IMR-90 (cell line): ENCODE results near the gene SPTLC1. TPM values are rescaled to one million over a fixed set of nuclear protein-coding genes. Genes with fewer than 3 reads are reported as not detected.

Experiments used
- ATAC-seq: fragments of 200-7000 bp; cut with Tn5 transposase; 2 replicates; pipeline ENCODE4 v1.9.1; 2020; ENCODE audit warnings: low read depth, mild to moderate bottlenecking, moderate library complexity
- BruUV-seq: library from RNA; stranded (reverse); fragments of 400-500 nt; replicated peaks from 2 replicates; lab custom pipeline; 2021; lab: Mats Ljungman, UMichigan
- CTCF ChIA-PET: fragments of 300-600 bp; formaldehyde crosslinking; extraction: SDS; loops from one replicate; lab custom pipeline; 2021; ENCODE audit warnings: antibody characterized with exemption; lab: Yijun Ruan, JAX
- POLR2A ChIA-PET: fragments of 300-600 bp; sonication (Branson Sonifier 250); formaldehyde crosslinking; loops from one replicate; lab custom pipeline; 2022; ENCODE audit warnings: antibody characterized with exemption; ENCODE audit not compliant: unreplicated experiment; lab: Charles Lee
- DNase-seq: peaks from one replicate; pipeline ENCODE4 v3.0.0; 2013
- H2AFZ ChIP-seq: replicated peaks from 2 replicates; pipeline ENCODE3; 2013; ENCODE audit warnings: low read length, mild to moderate bottlenecking; ENCODE audit not compliant: poor library complexity
- H2AK5ac ChIP-seq: 2 replicates; pipeline ENCODE4 v1.6.1; 2013; ENCODE audit warnings: low read depth, low read length, inconsistent platforms
- H2AK9ac ChIP-seq: replicated peaks from 2 replicates; pipeline ENCODE3; 2013; ENCODE audit warnings: mild to moderate bottlenecking, low read depth, low read length, moderate library complexity; ENCODE audit not compliant: poor library complexity
- H2BK120ac ChIP-seq: 2 replicates; pipeline ENCODE4 v1.6.1; 2013; ENCODE audit warnings: low read depth, low read length, inconsistent platforms
- H2BK15ac ChIP-seq: 3 replicates; pipeline ENCODE4 v1.6.1; 2013; ENCODE audit warnings: low read depth, low read length, inconsistent platforms
- H2BK20ac ChIP-seq: 2 replicates; pipeline ENCODE4 v1.6.1; 2013; ENCODE audit warnings: low read depth, mild to moderate bottlenecking, inconsistent platforms, low read length, moderate library complexity
- H2BK5ac ChIP-seq: 2 replicates; pipeline ENCODE4 v1.6.1; 2013; ENCODE audit warnings: mild to moderate bottlenecking, low read depth, low read length, inconsistent platforms; ENCODE audit not compliant: poor library complexity, severe bottlenecking
- H3K14ac ChIP-seq: replicated peaks from 2 replicates; pipeline ENCODE4 v1.6.1; 2013; ENCODE audit warnings: low read depth, low read length, inconsistent platforms
- H3K18ac ChIP-seq: 2 replicates; pipeline ENCODE4 v1.6.1; 2013; ENCODE audit warnings: low read depth, low read length, control low read depth
- H3K23ac ChIP-seq: 2 replicates; pipeline ENCODE4 v1.6.1; 2013; ENCODE audit warnings: low read depth, low read length, inconsistent platforms
- H3K27ac ChIP-seq: 2 replicates; pipeline ENCODE4 v1.5.1; 2013; ENCODE audit warnings: mild to moderate bottlenecking, control low read depth, low read length; ENCODE audit not compliant: insufficient read depth
- H3K27me3 ChIP-seq: 2 replicates; pipeline ENCODE4 v1.6.1; 2013; ENCODE audit warnings: low read length; ENCODE audit not compliant: control insufficient read depth, insufficient read depth
- H3K36me3 ChIP-seq: 2 replicates; pipeline ENCODE4 v1.6.1; 2013; ENCODE audit warnings: low read length, mixed read lengths; ENCODE audit not compliant: control insufficient read depth, insufficient read depth
- H3K4ac ChIP-seq: 2 replicates; pipeline ENCODE4 v1.6.1; 2013; ENCODE audit warnings: low read depth, low read length, inconsistent platforms
- H3K4me1 ChIP-seq: 2 replicates; pipeline ENCODE4 v1.6.1; 2013; ENCODE audit warnings: low read length, mixed read lengths; ENCODE audit not compliant: control insufficient read depth, insufficient read depth
- H3K4me2 ChIP-seq: 2 replicates; pipeline ENCODE4 v1.6.1; 2013; ENCODE audit warnings: low read depth, mild to moderate bottlenecking, control low read depth, low read length, moderate library complexity
- H3K4me3 ChIP-seq: 2 replicates; pipeline ENCODE4 v1.5.1; 2013; ENCODE audit warnings: low read depth, mild to moderate bottlenecking, control low read depth, low read length, moderate library complexity; ENCODE audit not compliant: insufficient read depth
- H3K56ac ChIP-seq: 2 replicates; pipeline ENCODE4 v1.6.1; 2013; ENCODE audit warnings: low read length, inconsistent platforms; ENCODE audit not compliant: insufficient read depth; ENCODE audit errors: extremely low read depth
- H3K79me1 ChIP-seq, 2 experiments: 2 replicates each; pipeline ENCODE4 v1.6.1; 2013; ENCODE audit warnings: low read length in 2 of 2, inconsistent platforms in 1 of 2, low read depth in 1 of 2
- H3K9ac ChIP-seq: 2 replicates; pipeline ENCODE4 v1.6.1; 2013; ENCODE audit warnings: low read depth, low read length, control low read depth
- H3K9me1 ChIP-seq: 2 replicates; pipeline ENCODE4 v1.6.1; 2013; ENCODE audit warnings: low read length, inconsistent platforms; ENCODE audit not compliant: insufficient read depth
- H3K9me3 ChIP-seq: 2 replicates; pipeline ENCODE4 v1.6.1; 2013; ENCODE audit warnings: low read length; ENCODE audit not compliant: control insufficient read depth, insufficient read depth
- H4K20me1 ChIP-seq: 2 replicates; pipeline ENCODE4 v1.6.1; 2013; ENCODE audit warnings: low read length, inconsistent platforms; ENCODE audit not compliant: insufficient read depth
- H4K5ac ChIP-seq: 2 replicates; pipeline ENCODE4 v1.6.1; 2013; ENCODE audit warnings: mild to moderate bottlenecking, low read depth, low read length, control low read depth
- H4K8ac ChIP-seq, 2 experiments: 2 replicates each; pipeline ENCODE4 v1.6.1; 2013; ENCODE audit warnings: low read depth in 2 of 2, low read length in 2 of 2, control low read depth in 1 of 2, inconsistent platforms in 1 of 2
- H4K91ac ChIP-seq: 2 replicates; pipeline ENCODE4 v1.6.1; 2013; ENCODE audit warnings: low read depth, low read length, inconsistent platforms; ENCODE audit not compliant: insufficient read depth
- BHLHE40 ChIP-seq: fragments of 150-350 bp; IDR thresholded peaks from 2 replicates; pipeline ENCODE4 v1.6.1; 2016; ENCODE audit warnings: mild to moderate bottlenecking, low read depth, low read length
- CEBPB ChIP-seq: IDR thresholded peaks from 2 replicates; pipeline ENCODE4 v1.6.1; 2012; ENCODE audit warnings: low read depth, low read length, improper control_type of control experiment
- CHD1 ChIP-seq: IDR thresholded peaks from 2 replicates; pipeline ENCODE4 v1.6.1; 2012; ENCODE audit warnings: low read depth, low read length, improper control_type of control experiment
- CTCF ChIP-seq: conservative IDR thresholded peaks from 2 replicates; pipeline ENCODE4 v1.5.1; 2012; ENCODE audit warnings: mild to moderate bottlenecking, low read depth, low read length, improper control_type of control experiment
- ELK1 ChIP-seq: fragments of 150-350 bp; IDR thresholded peaks from 2 replicates; pipeline ENCODE4 v1.6.1; 2016; ENCODE audit warnings: low read depth, mild to moderate bottlenecking, low read length, moderate library complexity, borderline replicate concordance
- FOS ChIP-seq: fragments of 150-350 bp; IDR thresholded peaks from 2 replicates; pipeline ENCODE4 v1.6.1; 2016; ENCODE audit warnings: low read depth, low read length
- MAFK ChIP-seq: IDR thresholded peaks from 2 replicates; pipeline ENCODE4 v1.6.1; 2012; ENCODE audit warnings: low read depth, low read length, improper control_type of control experiment
- MAZ ChIP-seq: IDR thresholded peaks from 2 replicates; pipeline ENCODE4 v1.6.1; 2012; ENCODE audit warnings: low read depth, mild to moderate bottlenecking, low read length, improper control_type of control experiment, moderate library complexity, borderline replicate concordance
- MXI1 ChIP-seq: IDR thresholded peaks from 2 replicates; pipeline ENCODE4 v1.6.1; 2012; ENCODE audit warnings: low read depth, mild to moderate bottlenecking, low read length, moderate library complexity, borderline replicate concordance
- NFE2L2 ChIP-seq: fragments of 150-350 bp; IDR thresholded peaks from 2 replicates; pipeline ENCODE4 v1.6.1; 2016; ENCODE audit warnings: low read depth, mild to moderate bottlenecking, low read length
- POLR2A ChIP-seq: IDR thresholded peaks from 2 replicates; pipeline ENCODE4 v1.6.1; 2012; ENCODE audit warnings: mild to moderate bottlenecking, low read depth, low read length
- RAD21 ChIP-seq: IDR thresholded peaks from 2 replicates; pipeline ENCODE4 v1.6.1; 2012; ENCODE audit warnings: low read length, improper control_type of control experiment
- RCOR1 ChIP-seq: IDR thresholded peaks from 2 replicates; pipeline ENCODE4 v1.6.1; 2012; ENCODE audit warnings: mild to moderate bottlenecking, low read length, improper control_type of control experiment; ENCODE audit not compliant: insufficient replicate concordance
- RFX5 ChIP-seq: IDR thresholded peaks from 2 replicates; pipeline ENCODE4 v1.8.0; 2012; ENCODE audit warnings: low read depth, mild to moderate bottlenecking, low read length, moderate library complexity
- SMC3 ChIP-seq: fragments of 150-350 bp; IDR thresholded peaks from 2 replicates; pipeline ENCODE4 v1.6.1; 2016; ENCODE audit warnings: low read depth, mild to moderate bottlenecking, antibody characterized with exemption, low read length, moderate library complexity
- USF2 ChIP-seq: fragments of 150-350 bp; IDR thresholded peaks from 2 replicates; pipeline ENCODE4 v1.6.1; 2017; ENCODE audit warnings: mild to moderate bottlenecking, antibody characterized with exemption, low read length, low read depth
- WGBS, 2 experiments: methylation state at CpG; one replicate each; pipeline versions ENCODE4 v1.1.5 to v1.1.7; 2013; ENCODE audit warnings: missing lambda C conversion rate in 2 of 2; ENCODE audit not compliant: insufficient read length in 1 of 2; ENCODE audit errors: extremely low coverage in 2 of 2; 5-methylcytosine and 5-hydroxymethylcytosine counted together
- dilution Hi-C: fragments of 300-500 bp; cut with HindIII; formaldehyde crosslinking; loops from one replicate; pipeline ENCODE4 v1.14.3; 2018; ENCODE audit warnings: low sequenced_read_pairs; ENCODE audit not compliant: unreplicated experiment
- in situ Hi-C: fragments of 300-500 bp; cut with MboI; formaldehyde crosslinking; loops from 3 replicates; pipeline ENCODE4 v1.14.3; 2019; ENCODE audit warnings: low sequenced_read_pairs, inconsistent platforms, mixed read lengths
- intact Hi-C: fragments of 100-400 bp; cut with micrococcal nuclease; formaldehyde crosslinking; loops from 2 replicates; pipeline ENCODE4 v1.10.0; 2022
- polyA plus RNA-seq, 3 experiments: library from polyadenylated mRNA; depleted of rRNA; stranded (reverse); fragments of >200 nt; gene quantifications; 2 replicates each; pipeline ENCODE4 v1.2.3, GENCODE V29; 2012; ENCODE audit warnings: low replicate concordance in 1 of 3
- total RNA-seq: library from RNA; depleted of rRNA; stranded (reverse); fragments of >200 nt; gene quantifications from 2 replicates; pipeline ENCODE4 v1.2.3, GENCODE V29; 2012

The SPTLC1 gene
- total and polyA plus RNA-seq, 2 of the 4 experiments (the other 2 are of a cell fraction): 65.7 to 92.7 TPM

DNA sequence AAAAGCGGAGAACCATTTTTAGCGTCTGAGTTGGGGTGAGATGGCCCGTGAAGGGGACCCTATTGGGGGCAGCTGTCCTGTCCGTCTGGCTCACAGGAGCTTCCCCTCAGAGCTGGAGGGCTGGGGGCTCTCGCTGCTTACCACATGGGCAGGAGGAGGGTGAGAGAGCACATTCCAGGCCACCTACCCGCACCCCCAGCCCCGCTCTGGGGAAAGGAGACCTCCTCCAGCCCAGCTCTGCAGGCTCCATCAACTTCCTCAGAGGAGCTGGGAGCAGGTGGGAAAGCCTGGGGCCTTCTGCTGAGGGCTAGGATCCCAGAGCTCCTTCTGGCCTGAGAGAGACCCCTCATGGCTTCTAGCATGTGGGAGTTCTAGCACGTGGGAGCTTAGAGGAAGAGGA lies 27.1 kb upstream of the SPTLC1 start:
- intact Hi-C loops: no loop called here
- dilution Hi-C loops: no loop called here
- no peak for TF ChIP-seq CEBPB
- no peak for TF ChIP-seq RAD21
- TF ChIP-seq BHLHE40: no peak
- TF ChIP-seq CHD1: no peak
- TF ChIP-seq RCOR1: no peak
- no peak for TF ChIP-seq CTCF
- no peak for TF ChIP-seq RFX5
- TF ChIP-seq SMC3: no peak
- no peak for TF ChIP-seq USF2
- TF ChIP-seq MXI1: no peak
- no peak for TF ChIP-seq MAFK
- TF ChIP-seq POLR2A: no peak
- TF ChIP-seq MAZ: no peak
- TF ChIP-seq ELK1: no peak
- no peak for TF ChIP-seq NFE2L2
- TF ChIP-seq FOS: no peak
- ChIA-PET POLR2A (interaction anchor here (1.2 kb wide), 1 partner anchor 104 kb away, joined by 4 read pairs; no protein-coding TSS in a partner anchor), CTCF (no interaction called here)
- peak overlapping the region; percentile 32; the same call in 1 of the 2 replicates for H3K56ac ChIP-seq
- H2AK5ac ChIP-seq: peak overlapping the region; percentile 86
- H4K5ac ChIP-seq: peak overlapping the region; percentile 57
- peaks cover 31% of the 10 kb centered on the region for H3K36me3 ChIP-seq
- H3K4me1 ChIP-seq: peaks cover 48% of the 10 kb centered on the region
- no TSS peak for BruUV-seq
- peak overlapping the region; percentile 92 for H3K27ac ChIP-seq
- peak overlapping the region; percentile 84 for H3K4me2 ChIP-seq
- 0 out of 2 replicates have a peak overlapping the region, but pooled peaks have one; percentile 81 for H2BK20ac ChIP-seq
- no peaks in the 10 kb centered on the region for H3K9me3 ChIP-seq
- no peaks in the 10 kb centered on the region for H3K27me3 ChIP-seq
- DNase-seq: no peak
- H3K9ac ChIP-seq: peak overlapping the region; percentile 89
- peak overlapping the region; percentile 65 for H3K4me3 ChIP-seq
- peaks cover 15 to 71% of the 10 kb centered on the region in 2 experiments for H3K79me1 ChIP-seq
- 39% methylated on average over 3 of the region's 8 CpGs; no CpG with 5 or more reads in 1 of the 2 experiments for WGBS, 2 experiments
- H2BK15ac ChIP-seq: 0 out of 3 replicates have a peak overlapping the region, but pooled peaks have one; percentile 80
- no peaks in the 10 kb centered on the region for H4K20me1 ChIP-seq
- H3K18ac ChIP-seq: peak overlapping the region; percentile 17
- H2BK5ac ChIP-seq: peak overlapping the region; percentile 49
- peak overlapping the region; percentile 97 for H3K4ac ChIP-seq
- H2AFZ ChIP-seq: no peak overlapping the region
- in situ Hi-C loops: loop anchor here (5.0 kb wide), 1 partner anchor 100 kb away; no protein-coding TSS in a partner anchor
- H2BK120ac ChIP-seq: peak overlapping the region; percentile 88
- ATAC-seq: no peak
- peak overlapping the region; percentile 16 to 48; a peak in 3 of 4 replicates for H4K8ac ChIP-seq
- H3K14ac ChIP-seq: peak overlapping the region; percentile 77
- H3K23ac ChIP-seq: peak overlapping the region; percentile 71; the same call in 1 of the 2 replicates
- H4K91ac ChIP-seq: peak overlapping the region; percentile 84
- H2AK9ac ChIP-seq: peak overlapping the region; percentile 90
- H3K9me1 ChIP-seq: peaks cover 22% of the 10 kb centered on the region
